Measurements from ENCODE around the gene ANO3. TPM values are rescaled to one million over a fixed set of nuclear protein-coding genes. Genes with fewer than 3 reads are reported as not detected.
"Not testable (repeated sequence)": the region's sequence is repeated elsewhere in the genome, so short reads cannot be mapped to it uniquely, and the experiment has no call there.

Gene ANO3
- total RNA-seq, 2 experiments from 2014 or later = not detected

- H3K36me3 Mint-ChIP-seq, DNase-seq, H3K9me3 Mint-ChIP-seq, H3K27me3 Mint-ChIP-seq, H3K27ac Mint-ChIP-seq, H3K4me1 Mint-ChIP-seq, H3K4me3 Mint-ChIP-seq: not testable (repeated sequence)
These were observed 265.2 kb downstream of the ANO3 start for GRCh38 chr11:26597049-26597689.

- Mint-ChIP-seq H3K4me1 (no peaks in the 10 kb centered on the region), H3K27me3 (no peaks in the 10 kb centered on the region), H3K27ac (no peak overlapping the region), H3K36me3 (no peaks in the 10 kb centered on the region), H3K4me3 (no peak overlapping the region), H3K9me3 (peaks cover 5% of the 10 kb centered on the region)
- DNase-seq = no peak
These were observed 266.0 kb downstream of the ANO3 start for GRCh38 chr11:26597899-26598298.

GRCh38 chr11:26599425-26599824 is 267.5 kb downstream of the ANO3 start:
- Mint-ChIP-seq H3K4me1 (no peaks in the 10 kb centered on the region), H3K27me3 (no peaks in the 10 kb centered on the region), H3K4me3 (no peak overlapping the region), H3K27ac (no peak overlapping the region), H3K36me3 (no peaks in the 10 kb centered on the region), H3K9me3 (peaks cover 6% of the 10 kb centered on the region)
- no peak for DNase-seq

- H3K36me3 Mint-ChIP-seq = no peaks in the 10 kb centered on the region
- peaks cover 6% of the 10 kb centered on the region for H3K9me3 Mint-ChIP-seq
- H3K4me3 Mint-ChIP-seq = no peak overlapping the region
- H3K27ac Mint-ChIP-seq = no peak overlapping the region
- DNase-seq = no peak
- H3K4me1 Mint-ChIP-seq = no peaks in the 10 kb centered on the region
- H3K27me3 Mint-ChIP-seq = no peaks in the 10 kb centered on the region
These were observed 268.0 kb downstream of the ANO3 start for GRCh38 chr11:26599876-26600434.

- no peak for DNase-seq
- H3K9me3 Mint-ChIP-seq = peaks cover 9% of the 10 kb centered on the region
- H3K27me3 Mint-ChIP-seq = no peaks in the 10 kb centered on the region
- H3K4me3 Mint-ChIP-seq = no peak overlapping the region
- no peaks in the 10 kb centered on the region for H3K36me3 Mint-ChIP-seq
- no peaks in the 10 kb centered on the region for H3K4me1 Mint-ChIP-seq
- no peak overlapping the region for H3K27ac Mint-ChIP-seq
These were observed 276.0 kb downstream of the ANO3 start for GRCh38 chr11:26607725-26608506.

- H3K9me3 Mint-ChIP-seq = peaks cover 12% of the 10 kb centered on the region
- H3K36me3 Mint-ChIP-seq = no peaks in the 10 kb centered on the region
- no peak overlapping the region for H3K27ac Mint-ChIP-seq
- DNase-seq = no peak
- no peak overlapping the region for H3K4me3 Mint-ChIP-seq
- no peaks in the 10 kb centered on the region for H3K27me3 Mint-ChIP-seq
- no peaks in the 10 kb centered on the region for H3K4me1 Mint-ChIP-seq
These were observed 276.7 kb downstream of the ANO3 start for GRCh38 chr11:26608507-26609146.

GRCh38 chr11:26613759-26614158 is 281.8 kb downstream of the ANO3 start:
- H3K27me3 Mint-ChIP-seq = no peaks in the 10 kb centered on the region
- H3K4me3 Mint-ChIP-seq = no peak overlapping the region
- H3K27ac Mint-ChIP-seq = no peak overlapping the region
- peaks cover 5% of the 10 kb centered on the region for H3K9me3 Mint-ChIP-seq
- no peaks in the 10 kb centered on the region for H3K36me3 Mint-ChIP-seq
- no peak for DNase-seq
- H3K4me1 Mint-ChIP-seq = no peaks in the 10 kb centered on the region

GRCh38 chr11:26618441-26618840 is 286.5 kb downstream of the ANO3 start:
- H3K4me3 Mint-ChIP-seq = no peak overlapping the region
- peaks cover under 1% of the 10 kb centered on the region for H3K9me3 Mint-ChIP-seq
- H3K4me1 Mint-ChIP-seq = no peaks in the 10 kb centered on the region
- no peak for DNase-seq
- no peaks in the 10 kb centered on the region for H3K36me3 Mint-ChIP-seq
- no peak overlapping the region for H3K27ac Mint-ChIP-seq
- H3K27me3 Mint-ChIP-seq = no peaks in the 10 kb centered on the region

GRCh38 chr11:26620282-26621045 is 288.5 kb downstream of the ANO3 start:
- Mint-ChIP-seq H3K27me3 (no peaks in the 10 kb centered on the region), H3K36me3 (no peaks in the 10 kb centered on the region), H3K4me3 (no peak overlapping the region)

GRCh38 chr11:26621132-26621531 is 289.2 kb downstream of the ANO3 start:
- H3K27me3 Mint-ChIP-seq = no peaks in the 10 kb centered on the region
- no peaks in the 10 kb centered on the region for H3K9me3 Mint-ChIP-seq
- DNase-seq = no peak
- no peak overlapping the region for H3K4me3 Mint-ChIP-seq
- no peaks in the 10 kb centered on the region for H3K36me3 Mint-ChIP-seq
- no peaks in the 10 kb centered on the region for H3K4me1 Mint-ChIP-seq
- H3K27ac Mint-ChIP-seq = no peak overlapping the region

More at GRCh38 chr11:26620282-26621045, 288.5 kb downstream of the ANO3 start:
- no peak for DNase-seq
- Mint-ChIP-seq H3K4me1 (no peaks in the 10 kb centered on the region), H3K27ac (no peak overlapping the region), H3K9me3 (no peaks in the 10 kb centered on the region)

- Mint-ChIP-seq H3K4me3 (no peak overlapping the region), H3K27ac (no peak overlapping the region), H3K27me3 (no peaks in the 10 kb centered on the region), H3K9me3 (no peaks in the 10 kb centered on the region), H3K36me3 (no peaks in the 10 kb centered on the region), H3K4me1 (no peaks in the 10 kb centered on the region)
- DNase-seq = no peak
These were observed 290.3 kb downstream of the ANO3 start for GRCh38 chr11:26622181-26622580.

GRCh38 chr11:26623076-26623659 is 291.2 kb downstream of the ANO3 start:
- no peak for DNase-seq
- H3K4me1 Mint-ChIP-seq = no peaks in the 10 kb centered on the region
- H3K27me3 Mint-ChIP-seq = no peaks in the 10 kb centered on the region
- H3K36me3 Mint-ChIP-seq = no peaks in the 10 kb centered on the region
- H3K27ac Mint-ChIP-seq = no peak overlapping the region
- no peaks in the 10 kb centered on the region for H3K9me3 Mint-ChIP-seq
- H3K4me3 Mint-ChIP-seq = no peak overlapping the region

GRCh38 chr11:26626346-26626745 is 294.4 kb downstream of the ANO3 start:
- no peaks in the 10 kb centered on the region for H3K9me3 Mint-ChIP-seq
- no peaks in the 10 kb centered on the region for H3K36me3 Mint-ChIP-seq
- DNase-seq = no peak
- H3K4me3 Mint-ChIP-seq = no peak overlapping the region
- no peak overlapping the region for H3K27ac Mint-ChIP-seq
- no peaks in the 10 kb centered on the region for H3K27me3 Mint-ChIP-seq
- H3K4me1 Mint-ChIP-seq = no peaks in the 10 kb centered on the region

GRCh38 chr11:26632691-26633159 is 300.8 kb downstream of the ANO3 start:
- H3K27me3 Mint-ChIP-seq = no peaks in the 10 kb centered on the region
- H3K4me1 Mint-ChIP-seq = no peaks in the 10 kb centered on the region
- no peak overlapping the region for H3K27ac Mint-ChIP-seq
- H3K9me3 Mint-ChIP-seq = no peaks in the 10 kb centered on the region
- no peak overlapping the region for H3K4me3 Mint-ChIP-seq
- no peaks in the 10 kb centered on the region for H3K36me3 Mint-ChIP-seq
- DNase-seq = no peak
